K562 (cell line): Measurements from ENCODE around the gene HOGA1. TPM values are rescaled to one million over a fixed set of nuclear protein-coding genes. Genes with fewer than 3 reads are reported as not detected.
"Not testable (repeated sequence)": the region's sequence is repeated elsewhere in the genome, so short reads cannot be mapped to it uniquely, and the experiment has no call there.

Experiments used
- ATAC-seq: fragments of 200-7000 bp; cut with Tn5 transposase; 3 replicates; pipeline ENCODE4 v1.9.1; 2020; ENCODE audit warnings: moderate library complexity
- BruUV-seq: library from RNA; stranded (reverse); fragments of 400-500 nt; replicated peaks from 2 replicates; lab custom pipeline; 2021; lab: Mats Ljungman, UMichigan
- CTCF ChIA-PET: fragments of 300-600 bp; formaldehyde crosslinking; extraction: SDS; loops from one replicate; lab custom pipeline; 2021; ENCODE audit warnings: low intra/inter-chr PET ratio; lab: Yijun Ruan, JAX
- POLR2A ChIA-PET: fragments of 300-600, 350-650 bp; sonication (Branson Sonifier 250); formaldehyde crosslinking; extraction: SDS; loops from one replicate; lab custom pipeline; 2021; ENCODE audit warnings: antibody characterized with exemption, inconsistent platforms; lab: Yijun Ruan, JAX
- DNase-seq, 4 experiments: peaks; one replicate each; pipeline versions ENCODE4 v3.0.0 to v3.0.0-alpha.2; 2011 to 2018; ENCODE audit warnings: low spot score in 3 of 4, mixed read lengths in 3 of 4; ENCODE audit errors: extremely low read depth in 1 of 4
- FAIRE-seq: peaks from 2 replicates; lab custom pipeline; 2011; peaks lifted over from hg19 to GRCh38; lab: Jason Lieb, UNC
- H2AFZ ChIP-seq: 2 replicates; pipeline ENCODE4 v1.6.0; 2011; ENCODE audit warnings: low read depth, low read length, control low read depth, inconsistent platforms
- H3K27ac ChIP-seq: fragments of 200-600 bp; 3 replicates; pipeline ENCODE4 v1.8.0; 2011; ENCODE audit warnings: low read depth, mild to moderate bottlenecking, control low read depth, inconsistent platforms, low read length, moderate library complexity, mixed read lengths; ENCODE audit errors: extremely low read depth
- H3K27me3 ChIP-seq, 2 experiments: fragments of 300-600 bp in 1 of 2; 2 replicates in 1 of 2; 3 replicates in 1 of 2; pipeline versions ENCODE4 v1.6.0 to v1.8.0; 2011; ENCODE audit warnings: inconsistent platforms in 2 of 2, low read length in 2 of 2, mild to moderate bottlenecking in 1 of 2, mixed read lengths in 1 of 2, moderate library complexity in 1 of 2; ENCODE audit not compliant: control insufficient read depth in 2 of 2, insufficient read depth in 2 of 2
- H3K36me3 ChIP-seq: fragments of 300-600 bp; 3 replicates; pipeline ENCODE4 v1.8.0; 2011; ENCODE audit warnings: mild to moderate bottlenecking, low read length, inconsistent platforms; ENCODE audit not compliant: control insufficient read depth, insufficient read depth
- H3K4me1 ChIP-seq, 2 experiments: fragments of 200-600 bp in 1 of 2; replicated peaks in 1 of 2; 2 replicates in 1 of 2; 3 replicates in 1 of 2; pipeline versions ENCODE4 v1.5.1 to v1.8.0; 2011; ENCODE audit warnings: inconsistent platforms in 2 of 2, low read length in 2 of 2, mild to moderate bottlenecking in 1 of 2, mixed read lengths in 1 of 2, moderate library complexity in 1 of 2; ENCODE audit not compliant: control insufficient read depth in 2 of 2, insufficient read depth in 2 of 2
- H3K4me2 ChIP-seq: 2 replicates; pipeline ENCODE4 v1.6.1; 2011; ENCODE audit warnings: low read length, control low read depth, inconsistent platforms, mixed read lengths; ENCODE audit not compliant: insufficient read depth
- H3K4me3 ChIP-seq: fragments of 200-600 bp; sonication (generic), shearing (Covaris generic); 2 replicates; pipeline ENCODE4 v1.5.1; 2016; ENCODE audit warnings: control low read depth, inconsistent platforms
- H3K79me2 ChIP-seq: fragments of 200-600 bp; 3 replicates; pipeline ENCODE4 v1.8.0; 2011; ENCODE audit warnings: low read length, inconsistent platforms; ENCODE audit not compliant: control insufficient read depth, insufficient read depth
- H3K9ac ChIP-seq, 2 experiments: 2 replicates each; pipeline versions ENCODE4 v1.6.0 to v1.6.1; 2011; ENCODE audit warnings: low read depth in 2 of 2, low read length in 2 of 2, control low read depth in 1 of 2, inconsistent platforms in 1 of 2, mild to moderate bottlenecking in 1 of 2, mixed read lengths in 1 of 2; ENCODE audit not compliant: insufficient read depth in 1 of 2
- H3K9me1 ChIP-seq: one replicate; pipeline ENCODE4 v1.6.0; 2011; ENCODE audit warnings: inconsistent platforms, mild to moderate bottlenecking, low read length, moderate library complexity; ENCODE audit not compliant: control insufficient read depth, insufficient read depth
- H3K9me3 ChIP-seq: replicated peaks from 2 replicates; pipeline ENCODE4 v1.5.1; 2011; ENCODE audit warnings: low read depth, low read length, inconsistent platforms; ENCODE audit not compliant: control insufficient read depth, insufficient read depth
- H4K20me1 ChIP-seq: replicated peaks from 2 replicates; pipeline ENCODE4 v1.6.1; 2011; ENCODE audit warnings: low read length, inconsistent platforms, mixed read lengths; ENCODE audit not compliant: control insufficient read depth, insufficient read depth
- C11orf30 ChIP-seq: fragments of 450-650 bp; IDR thresholded peaks from 2 replicates; pipeline ENCODE4 v1.6.1; 2016; ENCODE audit warnings: low read depth, mild to moderate bottlenecking
- CEBPG ChIP-seq, 3 experiments: fragments of 200-800 bp in 1 of 3; sonication (Bioruptor generic) in 1 of 3; sonication (generic) in 1 of 3; formaldehyde crosslinking in 1 of 3; IDR thresholded peaks in 2 of 3; conservative IDR thresholded peaks in 1 of 3; 2 replicates each; pipeline versions ENCODE4 v1.6.1 to v1.8.0; 2016 to 2022; ENCODE audit warnings: missing compliant biosample characterization in 2 of 3, missing genetic modification characterization in 2 of 3, mild to moderate bottlenecking in 1 of 3, missing genetic modification reagents in 1 of 3
- CTBP1 ChIP-seq: fragments of 450-650 bp; IDR thresholded peaks from 2 replicates; pipeline ENCODE4 v1.6.1; 2016; ENCODE audit warnings: borderline replicate concordance
- FOXK2 ChIP-seq, 2 experiments: fragments of 450-650 bp; IDR thresholded peaks in 1 of 2; conservative IDR thresholded peaks in 1 of 2; 2 replicates each; pipeline ENCODE4 v1.6.1; 2016; ENCODE audit warnings: low read depth in 2 of 2, mild to moderate bottlenecking in 1 of 2
- MYC ChIP-seq, 2 experiments: fragments of 250-450 bp in 1 of 2; sonication (Bioruptor Pico) in 1 of 2; IDR thresholded peaks; 2 replicates each; pipeline versions ENCODE4 v1.5.1 to v1.6.1; 2012 to 2021; ENCODE audit warnings: low read depth in 2 of 2, borderline replicate concordance in 1 of 2, improper control_type of control experiment in 1 of 2, low read length in 1 of 2, mild to moderate bottlenecking in 1 of 2, moderate library complexity in 1 of 2
- NFE2 ChIP-seq: IDR thresholded peaks from 2 replicates; pipeline ENCODE4 v1.6.1; 2014; ENCODE audit warnings: antibody characterized with exemption, low read depth
- ZNF644 ChIP-seq: fragments of 200-800 bp; sonication (Bioruptor generic); IDR thresholded peaks from 2 replicates; pipeline ENCODE4 v1.6.1; 2016; ENCODE audit warnings: low read depth, missing genetic modification characterization, missing compliant biosample characterization
- WGBS: fragments of 100-300 bp; shearing (Covaris generic); methylation state at CpG from one replicate; pipeline ENCODE4 v1.1.6; 2016; ENCODE audit warnings: low coverage, mixed read lengths; ENCODE audit not compliant: insufficient coverage; ENCODE audit errors: missing lambda C conversion rate; 5-methylcytosine and 5-hydroxymethylcytosine counted together
- in situ Hi-C: fragments of 300-500 bp; cut with MboI; formaldehyde crosslinking; loops from 4 replicates; pipeline ENCODE4 v1.15.0; 2018; ENCODE audit warnings: inconsistent platforms, mixed read lengths
- intact Hi-C: fragments of 100-400 bp; cut with micrococcal nuclease; formaldehyde crosslinking; loops from 2 replicates; pipeline ENCODE4 v1.14.2; 2022
- polyA plus RNA-seq, 8 experiments: library from polyadenylated mRNA; depleted of rRNA in 4 of 8; stranded (reverse) in 5 of 8; unstranded in 3 of 8; fragments of >200 nt; fragmentation: Nextera tagmentation in 2 of 8; fragmentation: Illumina TruSeq in 1 of 8; extraction: Ambion mirVana in 2 of 8; extraction: Trizol in 1 of 8; gene quantifications; 2 replicates each; pipeline versions ENCODE4 v1.2.1 to v1.2.3, GENCODE V29; 2011 to 2014; ENCODE audit warnings: inconsistent platforms in 1 of 8, missing spikeins in 1 of 8
- total RNA-seq, 7 experiments: library from RNA; depleted of rRNA in 6 of 7; stranded (reverse); fragments of >200 nt in 6 of 7; fragmentation: Illumina TruSeq in 2 of 7; extraction: Trizol in 2 of 7; gene quantifications; 2 replicates each; pipeline versions ENCODE4 v1.2.1 to v1.2.3, GENCODE V29; 2011 to 2021; ENCODE audit warnings: low replicate concordance in 1 of 7
- TF ChIP-seq, protein P1 (sequence below): IDR thresholded peaks from 2 replicates; pipeline ENCODE4 v1.6.1; 2016; ENCODE audit warnings: missing genetic modification characterization, missing compliant biosample characterization
- TF ChIP-seq, protein P2 (sequence below): fragments of 200-800 bp; sonication (Bioruptor generic); IDR thresholded peaks from 2 replicates; pipeline ENCODE4 v1.6.1; 2017; ENCODE audit warnings: missing genetic modification characterization, missing compliant biosample characterization

Gene HOGA1
- total and polyA plus RNA-seq, 9 of the 15 experiments (the other 6 are each of a cell fraction or from before 2014, with no cell fraction given): not detected

DNA sequence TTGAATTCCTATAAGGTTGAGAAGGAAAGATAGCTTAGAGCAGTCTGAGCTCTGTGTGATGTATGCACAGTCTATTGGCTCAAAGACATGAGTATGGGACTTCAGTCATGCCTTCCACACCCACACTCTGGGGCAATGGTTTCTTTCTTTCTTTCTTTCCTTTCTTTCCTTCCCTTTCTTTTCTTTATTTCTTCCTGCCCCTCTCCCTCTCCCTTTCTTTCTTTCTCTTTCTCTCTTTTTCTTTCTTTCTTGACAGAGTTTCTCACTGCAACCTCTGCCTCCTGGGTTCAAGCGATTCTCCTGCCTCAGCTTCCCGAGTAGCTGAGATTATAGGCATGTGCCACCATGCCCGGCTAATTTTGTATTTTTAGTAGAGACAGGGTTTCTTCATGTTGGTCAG, 54.9 kb downstream of the HOGA1 start:
- WGBS: no CpG with 5 or more reads among the region's 3 CpGs
- POLR2A ChIA-PET: interaction anchor here (0.7 kb wide), 1 partner anchor 14 kb away, joined by 5 read pairs; no protein-coding TSS in a partner anchor
- H3K4me3 ChIP-seq, H3K9me3 ChIP-seq, H3K27ac ChIP-seq, ATAC-seq, intact Hi-C loops, H3K27me3 ChIP-seq, in situ Hi-C loops, DNase-seq, BruUV-seq, H3K4me1 ChIP-seq, H3K4me2 ChIP-seq, H3K36me3 ChIP-seq, H4K20me1 ChIP-seq, H3K9ac ChIP-seq, FAIRE-seq, CTCF ChIA-PET, H3K9me1 ChIP-seq: not testable (repeated sequence)
- 0 out of 2 replicates have a peak overlapping the region, but pooled peaks have one; percentile 44 for H2AFZ ChIP-seq
- TF ChIP-seq, protein P1, sequence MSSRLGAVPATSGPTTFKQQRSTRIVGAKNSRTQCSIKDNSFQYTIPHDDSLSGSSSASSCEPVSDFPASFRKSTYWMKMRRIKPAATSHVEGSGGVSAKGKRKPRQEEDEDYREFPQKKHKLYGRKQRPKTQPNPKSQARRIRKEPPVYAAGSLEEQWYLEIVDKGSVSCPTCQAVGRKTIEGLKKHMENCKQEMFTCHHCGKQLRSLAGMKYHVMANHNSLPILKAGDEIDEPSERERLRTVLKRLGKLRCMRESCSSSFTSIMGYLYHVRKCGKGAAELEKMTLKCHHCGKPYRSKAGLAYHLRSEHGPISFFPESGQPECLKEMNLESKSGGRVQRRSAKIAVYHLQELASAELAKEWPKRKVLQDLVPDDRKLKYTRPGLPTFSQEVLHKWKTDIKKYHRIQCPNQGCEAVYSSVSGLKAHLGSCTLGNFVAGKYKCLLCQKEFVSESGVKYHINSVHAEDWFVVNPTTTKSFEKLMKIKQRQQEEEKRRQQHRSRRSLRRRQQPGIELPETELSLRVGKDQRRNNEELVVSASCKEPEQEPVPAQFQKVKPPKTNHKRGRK (tag): peak; percentile 81
- H3K79me2 ChIP-seq: peaks cover 26% of the 10 kb centered on the region

DNA sequence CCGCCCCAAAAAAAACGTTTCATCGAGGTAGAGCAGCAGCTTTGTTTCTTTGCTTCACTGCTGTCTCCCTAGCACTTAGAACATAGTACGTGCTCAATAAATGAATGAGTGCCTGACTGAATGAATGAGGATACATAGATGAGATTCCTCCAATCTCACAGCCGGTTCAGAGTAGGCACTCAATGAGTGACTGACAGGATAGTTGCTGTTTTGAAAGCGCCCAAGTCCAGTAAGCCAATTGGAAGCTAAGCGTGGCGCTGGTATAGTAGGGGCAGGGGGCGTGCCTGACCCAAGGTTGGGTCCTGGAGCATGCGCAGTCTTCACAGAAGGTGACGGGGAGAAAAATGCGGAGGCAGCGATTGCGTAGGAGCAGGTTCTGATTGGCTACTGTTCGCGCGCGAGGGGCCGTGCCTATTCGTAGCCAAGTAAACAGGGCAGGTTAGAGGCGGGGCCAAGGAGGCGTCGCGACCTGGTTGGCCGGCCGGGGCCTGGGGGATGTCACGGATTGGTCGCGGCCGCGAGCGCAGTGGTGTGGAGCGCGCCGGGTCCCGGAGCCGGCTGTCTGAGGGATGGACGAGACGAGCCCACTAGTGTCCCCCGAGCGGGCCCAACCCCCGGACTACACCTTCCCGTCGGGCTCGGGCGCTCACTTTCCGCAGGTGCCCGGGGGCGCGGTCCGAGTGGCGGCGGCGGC, 56.1 kb downstream of the HOGA1 start, which contains the start of gene PI4K2A:
Gene PI4K2A (plus strand): TSS at position 498 of the 694 bp plus-strand sequence. CDS start 72 bp downstream, at position 570.
- no peaks in the 10 kb centered on the region for H3K9me3 ChIP-seq
- peak within 1 kb of the TSS; percentile 76 for H3K27ac ChIP-seq
- no peaks in the 10 kb centered on the region for H3K27me3 ChIP-seq
- H3K9ac ChIP-seq: peak within 1 kb of the TSS; percentile 67 to 95
- no TSS peak for BruUV-seq
- ATAC-seq: peak; percentile 99
- peak within 1 kb of the TSS; percentile 98 for H2AFZ ChIP-seq
- ChIA-PET POLR2A (interaction anchor here (0.8 to 1.0 kb wide), 3 partner anchors 8 to 27 kb away, joined by 3 to 6 read pairs (median 3); no protein-coding TSS in a partner anchor), CTCF (no interaction called here)
- peak within 1 kb of the TSS; percentile 81 for H3K4me3 ChIP-seq
- H3K9me1 ChIP-seq: no peaks in the 10 kb centered on the region
- 7% methylated on average over 11 of the region's 54 CpGs for WGBS
- peaks cover 34% of the 10 kb centered on the region for H3K79me2 ChIP-seq
- H3K4me2 ChIP-seq: peak within 1 kb of the TSS; percentile 86
- intact Hi-C loops (no loop called here), in situ Hi-C loops (no loop called here)
- peak; percentile 95 to 98 (median 98) for DNase-seq
- H3K4me1 ChIP-seq: peaks cover 7% of the 10 kb centered on the region in 2 experiments; a peak in 4 of 5 replicates
- peaks cover 19% of the 10 kb centered on the region for H3K36me3 ChIP-seq
- FAIRE-seq: peak; percentile 95
- H4K20me1 ChIP-seq: no peaks in the 10 kb centered on the region
- no peak for TF ChIP-seq ZNF644
- TF ChIP-seq FOXK2 (conservative IDR thresholded peaks at IDR 0.05 in 1 of 2, IDR thresholded peaks at IDR 0.05 in 1 of 2; ENCODE audit: low read depth in 2 of 2): peak; percentile 98 to 99
- no peak for TF ChIP-seq MYC (IDR thresholded peaks at IDR 0.05; ENCODE audit: low read depth, low read length)
- TF ChIP-seq MYC (CRISPR knock-in tag; IDR thresholded peaks at IDR 0.05; ENCODE audit: borderline replicate concordance, low read depth): no peak
- peak; percentile 66 for TF ChIP-seq CEBPG (CRISPR knock-in tag; IDR thresholded peaks at IDR 0.05)
- peak in 1 of 2 experiments; percentile 28; a peak in 1 of 4 replicates for TF ChIP-seq CEBPG (tag; conservative IDR thresholded peaks at IDR 0.05 in 1 of 2, IDR thresholded peaks at IDR 0.05 in 1 of 2)
- peak; percentile 94 for TF ChIP-seq C11orf30
- TF ChIP-seq CTBP1: peak; percentile 65
- TF ChIP-seq NFE2: peak; percentile 53
- TF ChIP-seq, protein P2, sequence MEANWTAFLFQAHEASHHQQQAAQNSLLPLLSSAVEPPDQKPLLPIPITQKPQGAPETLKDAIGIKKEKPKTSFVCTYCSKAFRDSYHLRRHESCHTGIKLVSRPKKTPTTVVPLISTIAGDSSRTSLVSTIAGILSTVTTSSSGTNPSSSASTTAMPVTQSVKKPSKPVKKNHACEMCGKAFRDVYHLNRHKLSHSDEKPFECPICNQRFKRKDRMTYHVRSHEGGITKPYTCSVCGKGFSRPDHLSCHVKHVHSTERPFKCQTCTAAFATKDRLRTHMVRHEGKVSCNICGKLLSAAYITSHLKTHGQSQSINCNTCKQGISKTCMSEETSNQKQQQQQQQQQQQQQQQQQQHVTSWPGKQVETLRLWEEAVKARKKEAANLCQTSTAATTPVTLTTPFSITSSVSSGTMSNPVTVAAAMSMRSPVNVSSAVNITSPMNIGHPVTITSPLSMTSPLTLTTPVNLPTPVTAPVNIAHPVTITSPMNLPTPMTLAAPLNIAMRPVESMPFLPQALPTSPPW (CRISPR knock-in tag): 0 out of 2 replicates have a peak, but pooled peaks have one; percentile 6
